DMS153 treated with DMSO at 0.1 percent for 48 hours (cell line): ENCODE measurements around the gene VKORC1L1.
"Not testable (repeated sequence)": the region's sequence is repeated elsewhere in the genome, so short reads cannot be mapped to it uniquely, and the experiment has no call there.

Source experiments
- DNase-seq: peaks from one replicate; lab custom pipeline; 2025; ENCODE audit not compliant: unreplicated experiment; lab: John Stamatoyannopoulos, UW

The VKORC1L1 gene

DNA sequence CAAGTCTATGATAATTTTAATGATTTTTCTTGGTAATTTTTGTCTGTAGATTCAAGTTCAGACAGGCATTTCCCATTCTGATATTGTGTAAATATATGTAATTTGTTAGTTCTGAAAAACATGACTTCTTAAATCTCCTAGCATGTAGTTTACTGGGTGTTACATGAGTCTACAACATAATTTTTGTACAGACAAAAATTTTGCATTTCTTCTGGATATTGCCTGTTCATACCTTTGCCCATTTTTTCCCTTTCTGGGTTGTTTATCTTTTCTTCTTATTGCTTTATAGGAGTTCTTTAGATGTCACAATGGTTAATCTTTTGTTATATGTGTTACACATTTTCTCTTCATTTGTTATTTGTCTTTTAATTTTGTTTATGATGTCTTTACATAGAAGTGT is 12.1 kb downstream of the VKORC1L1 start:
- not testable (repeated sequence) for DNase-seq

DNA sequence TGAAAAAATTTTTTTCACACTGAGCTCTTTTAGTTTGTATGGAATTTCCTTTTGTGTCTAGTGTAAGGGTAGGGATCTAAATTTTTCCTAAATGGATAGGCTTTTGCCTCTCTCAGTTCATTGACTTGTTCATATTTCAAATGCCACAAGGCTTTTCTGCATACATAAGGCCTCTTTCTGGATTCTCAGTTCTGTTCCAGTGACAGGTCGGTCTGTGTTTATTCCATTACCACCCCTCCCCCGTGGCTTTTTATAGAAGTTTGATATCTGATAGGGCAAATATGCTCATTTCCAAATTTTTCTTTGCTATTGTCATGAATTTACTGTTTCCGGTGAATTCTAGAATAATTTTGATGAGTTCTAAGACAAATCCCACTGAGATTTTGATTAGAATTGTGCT is 12.7 kb downstream of the VKORC1L1 start:
- not testable (repeated sequence) for DNase-seq

DNA sequence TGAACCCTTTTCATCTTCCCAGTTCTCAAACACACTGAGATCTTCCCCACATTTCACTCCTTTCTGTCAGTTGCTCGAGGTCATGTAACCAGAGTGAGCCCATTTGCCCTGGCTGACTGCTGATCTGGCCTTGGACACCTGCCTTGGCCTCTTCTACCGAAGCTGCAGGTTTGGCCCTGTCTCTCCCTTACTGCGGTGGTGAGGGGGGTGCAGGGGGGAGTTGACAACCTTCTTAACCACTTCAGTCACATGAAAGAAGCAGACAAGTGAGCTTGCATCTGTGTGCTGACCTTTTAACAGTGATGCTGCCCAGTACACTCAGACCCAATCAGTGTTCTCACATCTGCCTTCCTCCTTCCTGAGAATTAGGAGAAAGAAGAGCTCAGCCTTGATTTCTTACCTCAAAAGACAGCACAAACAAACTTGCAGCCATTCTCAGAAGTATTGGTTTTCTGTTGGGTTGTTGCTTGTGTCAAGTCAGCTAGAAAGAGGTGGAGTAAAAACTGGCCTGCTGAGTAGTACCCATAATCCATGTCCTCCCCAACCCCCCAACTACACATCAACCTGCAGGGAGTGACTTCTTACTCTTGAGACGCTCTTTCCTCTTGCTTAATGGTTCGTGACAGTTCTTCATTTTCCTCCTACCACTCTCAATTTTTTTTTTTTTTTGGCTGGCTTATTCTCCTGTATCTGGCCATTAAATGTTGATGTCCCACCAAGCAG is 15.7 kb downstream of the VKORC1L1 start:
- DNase-seq, result not testable (repeated sequence)

DNA sequence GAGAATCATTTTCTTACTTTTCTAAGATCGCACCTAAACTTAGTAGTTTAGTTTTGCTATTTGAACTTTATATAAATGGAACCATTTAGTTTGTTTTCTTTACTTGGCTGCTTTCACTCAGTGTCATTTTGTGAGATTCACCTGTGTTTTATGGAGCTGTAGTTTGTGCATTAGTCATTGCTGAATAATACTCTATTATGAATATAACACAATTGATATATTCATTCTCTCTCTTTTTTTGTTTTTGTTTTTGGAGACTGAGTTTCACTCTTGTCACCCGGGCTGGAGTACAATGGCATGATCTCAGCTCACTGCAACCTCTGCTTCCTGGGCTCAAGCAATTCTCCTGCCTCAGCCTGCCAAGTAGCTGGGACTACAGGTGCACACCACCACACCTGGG is 16.8 kb downstream of the VKORC1L1 start:
- DNase-seq, result not testable (repeated sequence)

DNA sequence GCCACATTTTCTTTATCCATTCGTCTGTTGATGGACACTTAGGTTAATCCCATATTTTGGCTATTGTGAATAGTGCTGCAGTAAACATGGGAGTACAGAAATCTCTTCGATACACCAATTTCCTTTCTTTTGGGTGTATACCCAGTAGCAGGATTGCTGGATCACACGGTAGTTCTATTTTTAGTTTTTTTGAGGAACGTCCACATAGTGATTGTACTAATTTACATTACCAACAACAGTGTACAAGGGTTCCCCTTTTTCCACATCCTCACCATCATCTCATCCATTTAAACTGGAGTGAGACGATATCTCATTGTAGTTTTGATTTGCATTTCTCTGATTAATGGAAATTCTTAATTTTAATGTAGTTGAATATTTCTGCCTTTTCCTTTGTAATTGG is 19.3 kb downstream of the VKORC1L1 start:
- no peak for DNase-seq

DNA sequence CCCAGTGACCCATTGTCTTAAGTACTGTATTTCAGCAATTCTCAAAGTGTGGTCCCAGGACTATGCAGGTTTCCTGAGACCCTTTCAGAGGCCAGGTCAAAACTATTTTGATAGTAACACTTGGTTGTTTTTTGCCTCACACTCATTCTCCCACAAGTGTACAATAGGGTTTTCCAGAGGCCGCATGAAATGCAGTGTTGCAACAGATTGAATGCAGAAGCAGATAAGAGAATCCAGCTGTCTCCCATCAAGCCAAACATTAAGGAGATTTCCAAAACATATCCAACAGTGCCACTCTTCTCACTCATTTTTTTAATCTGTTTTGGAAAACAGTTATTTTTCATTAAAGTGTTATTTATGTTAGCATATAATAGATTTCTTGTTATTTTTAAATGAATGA is 20.0 kb downstream of the VKORC1L1 start:
- DNase-seq, result no peak

DNA sequence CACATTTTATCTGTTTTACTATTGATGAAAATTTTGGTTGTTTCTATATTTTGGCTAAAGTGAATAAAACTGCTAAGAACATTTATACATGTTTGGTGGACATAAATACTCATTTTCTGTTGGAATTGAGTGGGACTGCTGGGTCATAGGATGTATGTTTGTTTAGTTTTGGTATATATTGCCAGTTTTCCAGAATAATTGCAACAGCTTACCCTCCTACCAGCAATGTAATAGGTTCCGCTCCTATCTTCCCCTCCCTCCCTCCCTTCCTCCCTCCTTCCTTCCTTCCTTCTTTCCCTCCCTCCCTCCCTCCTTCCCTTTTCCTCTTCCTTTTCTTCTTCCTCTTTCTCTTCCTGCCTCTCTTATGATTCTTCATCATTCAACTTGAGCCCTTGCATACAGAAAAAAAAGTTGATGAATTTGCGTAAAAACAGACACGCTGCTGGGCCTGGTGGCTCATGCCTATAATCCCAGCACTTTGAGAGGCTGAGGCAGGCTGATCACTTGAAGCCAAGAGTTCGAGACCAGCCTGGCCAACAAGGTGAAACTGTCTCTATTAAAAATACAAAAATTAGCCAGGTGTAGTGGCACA is 23.5 kb downstream of the VKORC1L1 start:
- DNase-seq, result no peak

DNA sequence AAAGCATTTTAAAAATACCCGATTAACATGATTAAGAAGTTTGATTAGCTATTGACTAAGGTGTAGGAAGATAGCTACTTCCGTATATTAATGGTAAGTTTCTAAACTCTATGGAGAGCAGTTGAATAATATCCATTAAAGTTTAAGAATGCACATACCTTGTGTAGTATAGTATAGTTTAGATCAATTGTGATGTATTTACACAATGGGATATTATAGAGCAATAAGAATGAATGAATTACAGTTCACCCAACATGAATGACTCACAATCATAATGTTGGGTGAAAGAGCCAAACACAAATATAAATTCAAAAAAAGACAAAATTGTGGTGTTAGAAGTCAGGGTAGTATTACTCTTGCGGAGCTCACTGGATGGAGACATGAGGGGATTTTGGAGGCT is 24.4 kb downstream of the VKORC1L1 start:
- not testable (repeated sequence) for DNase-seq

DNA sequence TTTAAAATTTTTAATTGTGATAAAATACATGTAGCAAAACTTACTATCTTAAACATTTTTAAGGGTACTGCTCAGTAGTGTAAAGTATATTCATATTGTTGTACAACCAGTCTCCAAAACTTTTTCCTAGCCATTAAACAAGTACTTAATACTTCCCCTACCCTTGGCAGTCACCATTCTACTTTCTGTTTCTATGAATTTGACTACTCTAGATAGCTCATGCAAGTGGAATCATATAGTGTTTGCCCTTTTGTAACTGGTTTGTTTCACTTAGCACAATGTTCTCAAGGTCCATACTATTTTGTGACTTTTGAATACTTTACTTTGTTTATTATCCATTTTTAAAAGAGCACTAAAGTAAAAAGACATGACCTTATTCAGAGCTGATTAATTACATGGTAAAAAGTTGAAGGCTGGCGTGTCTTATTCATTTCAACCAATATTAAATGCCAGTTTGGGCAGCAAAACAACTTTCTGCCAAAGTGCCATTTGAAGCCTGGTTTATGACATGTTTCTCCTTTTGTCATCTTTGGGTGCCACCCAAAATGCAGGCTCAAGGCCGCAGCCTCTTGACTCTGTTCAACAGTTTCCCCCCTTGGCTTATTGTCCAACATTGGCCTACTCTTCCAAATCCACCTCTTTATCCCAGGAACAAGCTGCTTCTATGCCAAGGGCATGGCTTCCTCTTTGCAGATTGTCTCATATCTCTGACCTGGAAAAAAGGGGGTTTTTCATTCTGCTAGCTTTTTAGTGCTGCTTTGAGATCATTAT is 26.0 kb downstream of the VKORC1L1 start:
- DNase-seq, result not testable (repeated sequence)

DNA sequence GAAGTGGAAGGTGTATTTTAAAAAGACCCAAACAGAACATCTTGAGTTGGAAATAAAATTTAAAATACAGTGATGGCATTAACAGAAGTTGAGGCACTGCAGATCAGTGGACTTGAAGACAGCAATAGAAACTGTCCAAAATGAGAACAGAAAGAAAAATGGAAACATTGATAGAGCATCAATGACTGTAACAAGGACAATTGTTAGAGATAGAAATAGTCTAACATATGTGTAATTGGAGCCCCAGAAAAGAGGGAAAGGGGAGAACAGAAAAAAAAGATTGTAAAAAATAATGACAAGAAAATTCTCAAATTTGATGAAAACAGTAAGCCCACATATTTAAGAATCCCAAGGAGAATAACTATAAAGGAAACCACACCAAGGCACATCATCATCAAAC is 29.4 kb downstream of the VKORC1L1 start:
- no peak for DNase-seq

DNA sequence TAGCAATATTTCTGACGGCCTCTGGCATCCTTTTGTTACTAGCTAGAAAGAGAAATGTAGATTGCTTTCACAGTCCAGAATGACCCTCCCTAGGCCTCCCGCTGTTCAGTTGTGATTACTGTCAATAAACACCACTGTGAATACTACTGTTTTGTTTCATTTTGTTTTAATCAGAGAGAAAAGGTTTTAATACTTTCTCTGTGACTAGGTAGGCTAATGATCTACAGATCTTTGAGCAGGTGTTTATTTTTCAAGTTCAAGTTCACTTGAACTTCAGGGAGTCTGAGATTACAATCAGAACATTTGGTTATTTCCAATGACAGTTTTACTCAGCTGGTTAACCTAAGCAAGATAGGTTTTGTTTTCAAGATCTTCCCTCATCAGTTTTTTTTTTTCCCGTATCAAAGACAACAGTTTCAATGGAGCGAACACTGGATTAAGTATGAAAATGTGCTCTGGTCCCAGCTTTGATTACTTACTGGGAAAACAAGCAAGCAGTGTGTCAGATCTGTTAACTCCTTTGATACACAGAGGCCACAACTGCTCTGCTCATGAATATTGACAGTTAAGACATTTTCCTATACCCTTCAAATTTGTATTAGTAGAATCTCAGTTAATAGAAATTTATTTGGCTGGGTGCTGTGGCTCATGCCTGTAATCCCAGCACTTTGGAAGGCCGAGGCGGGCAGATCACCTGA is 34.8 kb downstream of the VKORC1L1 start:
- no peak for DNase-seq

DNA sequence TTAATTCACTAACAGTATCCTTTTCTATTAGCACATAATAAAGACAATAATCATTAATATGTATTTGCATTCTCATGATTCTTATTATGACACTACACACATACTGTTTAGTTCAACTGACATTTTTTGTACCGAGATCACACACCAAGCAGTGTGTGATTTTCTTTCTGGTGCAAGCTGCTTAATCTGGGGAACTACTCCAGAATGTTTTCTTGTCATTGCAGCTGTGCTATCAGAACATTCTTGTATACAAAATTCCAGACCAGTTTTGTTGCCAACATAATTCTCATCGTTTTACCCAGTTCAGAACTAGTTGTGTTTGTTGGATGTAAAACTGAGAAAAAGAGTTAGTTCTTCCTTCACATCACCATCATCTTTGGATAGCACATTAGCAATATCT is 37.4 kb downstream of the VKORC1L1 start:
- DNase-seq, result no peak

DNA sequence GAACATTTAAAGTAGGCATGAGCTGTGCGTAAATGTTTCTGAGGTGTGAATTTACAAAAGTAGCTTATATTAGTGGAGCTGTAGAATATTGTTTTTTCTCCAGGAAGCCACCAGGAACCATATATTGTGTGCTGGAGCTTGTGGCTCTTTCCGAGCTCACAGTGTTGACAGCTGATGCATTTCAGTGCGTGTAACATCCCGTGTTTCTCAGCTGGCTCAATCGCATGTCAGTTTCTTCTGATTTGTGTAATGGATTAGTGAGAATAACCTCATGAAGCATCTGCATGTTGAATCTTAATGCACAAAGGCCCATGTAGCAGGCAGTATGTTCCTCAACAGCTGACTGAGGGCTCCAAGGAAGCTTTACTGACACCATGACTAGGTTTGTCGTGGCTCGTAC is 39.4 kb downstream of the VKORC1L1 start:
- no peak for DNase-seq

DNA sequence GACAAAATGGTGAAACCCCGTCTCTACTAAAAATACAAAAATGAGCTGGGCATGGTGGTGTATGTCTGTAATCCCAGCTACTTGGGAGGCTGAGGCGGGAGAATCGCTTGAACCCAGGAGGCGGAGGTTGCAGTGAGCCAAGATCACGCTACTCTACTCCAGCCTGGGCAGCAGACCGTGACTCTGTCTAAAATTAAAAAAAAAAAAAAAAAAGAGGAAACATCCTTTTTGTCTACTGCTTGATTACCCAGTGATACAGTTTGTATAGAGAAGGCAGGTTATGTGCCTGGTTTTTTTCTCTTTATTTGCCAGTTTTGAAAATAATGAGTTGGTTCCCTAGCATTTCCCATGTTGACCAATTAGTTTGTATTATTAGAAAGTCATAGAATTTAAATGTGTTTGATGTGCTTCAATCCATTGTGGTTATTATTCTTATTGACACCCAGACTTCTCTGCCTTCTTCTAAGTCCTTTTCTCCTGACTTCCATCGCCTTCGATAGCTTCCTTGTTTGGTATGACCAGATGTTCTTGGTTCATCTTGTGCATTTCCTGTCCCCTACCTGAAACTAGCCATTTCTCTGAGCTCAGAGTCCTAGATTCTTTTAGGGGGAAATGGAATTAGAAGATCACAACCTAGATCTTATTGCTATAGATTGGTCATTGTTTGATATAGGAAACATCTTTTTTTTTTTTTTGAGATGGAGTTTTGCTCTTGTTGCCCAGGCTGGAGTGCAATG is 43.2 kb downstream of the VKORC1L1 start:
- no peak for DNase-seq

DNA sequence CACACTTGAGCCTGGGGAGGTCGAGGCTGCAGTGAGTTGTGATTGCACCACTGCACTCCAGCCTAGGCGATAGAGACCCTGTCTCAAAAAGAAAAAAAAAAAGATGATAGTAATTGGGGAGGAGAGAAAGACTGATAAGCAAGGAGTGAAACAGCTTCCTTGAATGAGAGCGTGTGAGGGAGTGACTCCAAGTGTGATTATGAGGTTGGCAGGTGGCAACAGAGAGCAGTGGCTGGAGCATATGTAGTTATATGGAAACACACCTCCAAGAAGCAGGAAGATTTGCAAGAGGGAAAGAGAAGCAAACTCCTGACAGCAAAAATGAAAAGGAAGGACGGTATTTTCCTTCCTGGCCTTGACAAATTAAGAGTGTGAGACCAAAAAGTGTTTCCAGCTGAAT is 50.4 kb downstream of the VKORC1L1 start:
- no peak for DNase-seq

DNA sequence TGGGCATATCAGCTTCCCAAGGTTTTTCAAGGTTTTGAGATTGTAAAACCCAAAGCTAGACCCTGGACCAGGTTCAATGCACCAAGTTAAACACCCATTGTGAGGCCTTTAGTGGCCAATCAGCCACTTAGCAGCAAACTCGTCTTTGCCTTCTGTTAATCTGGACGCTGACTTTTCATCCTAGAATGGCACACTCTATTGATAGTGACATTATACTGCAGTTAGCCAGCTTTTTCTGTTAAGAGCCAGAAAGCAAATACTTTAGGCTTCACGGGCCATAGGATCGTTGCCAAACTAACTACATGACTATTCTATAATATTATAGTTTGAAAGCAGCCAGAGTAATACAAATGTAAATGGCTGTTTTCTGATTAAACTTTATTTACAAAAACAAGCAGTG is 51.3 kb downstream of the VKORC1L1 start:
- no peak for DNase-seq

DNA sequence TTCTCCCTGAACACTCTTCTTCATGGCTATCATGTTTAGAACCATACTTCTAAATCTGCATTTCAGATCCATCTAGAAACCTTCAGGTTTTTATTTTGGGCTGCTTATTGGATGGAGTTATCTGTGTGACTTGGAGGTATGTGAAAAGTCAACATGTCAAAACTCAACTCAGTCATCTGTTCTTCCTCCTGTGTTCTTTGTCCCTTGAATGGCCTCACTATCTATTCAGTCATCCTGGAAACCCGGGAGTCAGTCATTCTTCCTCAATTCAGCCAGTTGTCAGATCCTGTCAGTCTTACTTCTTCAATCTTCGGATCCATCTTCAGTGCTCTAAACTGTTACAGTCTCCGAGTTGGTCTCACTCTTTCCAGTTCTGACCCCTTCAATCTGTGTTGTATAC is 52.2 kb downstream of the VKORC1L1 start:
- DNase-seq, result no peak

DNA sequence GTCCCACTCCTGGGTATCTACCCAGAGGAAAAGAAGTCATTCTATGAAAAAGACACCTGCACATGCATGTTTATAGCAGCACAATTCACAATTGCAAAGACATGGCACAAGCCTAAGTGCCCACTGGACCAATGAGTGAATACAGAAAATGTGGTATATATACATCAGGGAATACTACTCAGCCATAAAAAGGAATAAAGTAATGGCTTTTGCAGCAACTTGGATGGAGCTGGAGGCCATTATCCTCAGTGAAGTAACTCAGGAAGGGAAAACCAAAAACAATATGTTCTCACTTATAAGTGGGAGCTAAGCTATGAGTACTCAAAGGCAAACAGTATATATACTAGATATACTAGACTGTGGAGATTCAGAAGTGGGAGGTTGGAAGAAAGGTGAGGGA is 53.7 kb downstream of the VKORC1L1 start:
- no peak for DNase-seq

DNA sequence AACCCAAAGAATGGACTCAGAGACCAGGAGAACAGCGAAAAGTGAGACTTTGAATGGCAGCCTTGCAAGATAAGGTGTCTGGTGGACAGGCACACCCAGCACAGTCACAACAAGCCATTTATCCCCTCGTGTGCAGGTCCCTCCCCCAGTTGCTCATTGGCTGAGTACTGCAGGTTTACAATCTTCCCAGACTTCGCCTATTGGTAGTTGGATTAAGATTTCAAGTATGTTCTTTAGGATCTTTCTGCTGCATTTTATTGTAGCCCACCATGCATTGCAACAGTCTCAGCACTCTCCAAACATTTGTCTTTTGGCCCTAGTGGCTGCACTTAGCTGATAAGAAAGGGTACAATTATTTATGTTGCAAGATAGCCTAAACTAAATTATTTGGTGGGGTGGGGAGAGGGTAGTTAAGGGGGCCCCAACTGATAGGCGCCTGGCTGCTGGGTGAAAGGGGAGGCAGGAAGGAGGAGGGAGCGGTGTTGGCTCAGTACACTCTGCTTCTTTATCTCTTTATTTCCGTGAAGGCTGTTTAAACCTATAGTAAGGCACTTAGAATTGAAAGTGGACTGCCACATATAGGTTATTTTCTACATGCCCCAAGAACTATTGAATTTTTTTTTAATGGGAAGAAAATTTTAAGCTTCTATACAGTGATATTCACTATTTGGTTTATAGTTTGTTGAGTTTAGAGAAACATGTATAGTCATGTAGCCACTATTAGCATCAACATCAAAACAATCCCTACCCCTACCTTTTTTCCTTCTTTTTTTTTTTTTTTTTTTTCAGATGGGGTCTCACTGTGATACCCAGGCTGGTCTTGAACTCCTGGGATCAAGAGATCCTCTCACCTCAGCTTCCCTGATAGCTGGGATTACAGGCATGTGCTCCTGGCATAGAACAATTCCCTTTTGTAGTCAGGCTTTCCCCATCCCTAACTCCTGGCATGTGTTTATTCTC is 54.9 kb downstream of the VKORC1L1 start:
- DNase-seq, result no peak

DNA sequence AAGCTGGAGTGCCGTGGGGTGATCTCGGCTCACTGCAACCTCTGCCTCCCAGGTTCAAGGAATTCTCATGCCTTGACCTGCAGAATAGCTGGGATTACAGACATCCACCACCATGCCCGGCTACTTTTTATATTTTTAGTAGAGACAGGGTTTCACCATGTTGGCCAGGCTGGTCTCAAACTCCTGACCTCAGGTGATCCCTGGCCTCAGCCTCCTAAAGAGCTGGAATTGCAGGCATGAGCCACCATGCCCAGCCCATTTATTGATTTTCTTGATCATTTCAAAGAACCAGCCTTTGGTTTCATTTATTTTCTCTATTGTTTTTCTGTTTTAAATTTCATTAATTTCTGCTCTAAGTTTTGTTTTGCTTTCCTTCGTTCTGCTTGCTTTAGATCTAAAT is 58.8 kb downstream of the VKORC1L1 start:
- no peak for DNase-seq
